Astrocyte of the spinal cord (primary cell): ENCODE data around the gene CTTNBP2NL.
A peak's percentile ranks its signal among the peaks of the same experiment; 100 is the strongest.

Experiments
- DNase-seq: peaks from one replicate; pipeline ENCODE4 v3.0.0; 2011; ENCODE audit warnings: low read depth, low spot score
- H3K4me3 ChIP-seq: 2 replicates; pipeline ENCODE4 v1.5.1; 2011; ENCODE audit warnings: low read depth, mild to moderate bottlenecking, low read length, moderate library complexity
- in situ Hi-C: cut with HindIII; loops from 2 replicates; pipeline ENCODE4 v1.10.0; 2017; ENCODE audit warnings: low sequenced_read_pairs
- TF ChIP-seq, protein P1 (sequence below): IDR thresholded peaks from 2 replicates; pipeline ENCODE4 v1.5.1; 2012; ENCODE audit warnings: low read depth, mild to moderate bottlenecking, low read length, inconsistent platforms

The CTTNBP2NL gene, protein sequence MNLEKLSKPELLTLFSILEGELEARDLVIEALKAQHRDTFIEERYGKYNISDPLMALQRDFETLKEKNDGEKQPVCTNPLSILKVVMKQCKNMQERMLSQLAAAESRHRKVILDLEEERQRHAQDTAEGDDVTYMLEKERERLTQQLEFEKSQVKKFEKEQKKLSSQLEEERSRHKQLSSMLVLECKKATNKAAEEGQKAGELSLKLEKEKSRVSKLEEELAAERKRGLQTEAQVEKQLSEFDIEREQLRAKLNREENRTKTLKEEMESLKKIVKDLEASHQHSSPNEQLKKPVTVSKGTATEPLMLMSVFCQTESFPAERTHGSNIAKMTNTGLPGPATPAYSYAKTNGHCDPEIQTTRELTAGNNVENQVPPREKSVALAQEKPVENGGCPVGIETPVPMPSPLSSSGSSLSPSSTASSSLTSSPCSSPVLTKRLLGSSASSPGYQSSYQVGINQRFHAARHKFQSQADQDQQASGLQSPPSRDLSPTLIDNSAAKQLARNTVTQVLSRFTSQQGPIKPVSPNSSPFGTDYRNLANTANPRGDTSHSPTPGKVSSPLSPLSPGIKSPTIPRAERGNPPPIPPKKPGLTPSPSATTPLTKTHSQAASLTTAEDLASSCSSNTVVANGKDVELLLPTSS

DNA sequence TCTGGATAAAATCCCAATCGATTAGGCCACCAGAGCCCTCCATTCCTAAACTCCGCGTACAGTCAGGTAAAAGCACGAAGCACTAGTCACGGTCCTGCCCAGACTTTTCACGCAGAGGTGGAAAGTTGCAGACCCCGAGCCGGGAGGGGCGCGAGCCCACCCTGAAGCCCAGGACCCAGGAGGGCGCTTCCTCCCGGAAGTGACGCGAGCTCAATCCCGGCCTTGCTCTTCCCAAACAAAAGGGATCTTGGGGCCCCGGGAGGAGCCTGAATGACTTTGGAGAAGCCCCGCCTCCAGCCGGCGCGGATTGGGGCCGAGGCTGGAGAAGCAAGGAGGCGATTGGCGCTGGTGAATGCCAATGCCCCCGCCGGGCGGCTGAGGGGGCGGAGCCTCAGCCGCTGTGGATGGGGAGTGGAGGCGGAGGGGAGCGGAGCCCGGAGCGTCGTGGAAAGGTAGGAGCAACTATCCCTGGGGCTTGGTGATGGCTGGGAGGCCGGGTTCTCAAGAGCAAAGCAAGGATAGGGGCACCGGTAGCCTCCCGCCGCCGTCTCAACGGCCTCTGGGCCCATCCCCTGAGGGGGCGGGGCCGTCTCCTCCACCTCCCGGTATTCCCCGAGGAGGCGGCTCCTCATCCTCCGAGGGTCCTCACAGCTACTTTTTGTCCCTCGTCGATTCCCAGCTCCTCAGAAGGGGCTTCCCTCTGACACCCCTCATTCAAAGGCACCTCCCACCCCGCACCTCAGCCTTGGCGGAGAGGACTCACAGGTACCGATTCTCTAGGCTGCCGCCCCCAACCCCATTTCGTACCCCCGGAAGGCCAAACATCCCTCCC, at the start of gene CTTNBP2NL:
TSS of gene CTTNBP2NL (plus strand) at position 394 of the 832 bp plus-strand sequence. CDS start 19,952 bp downstream, outside the sequence.
- H3K4me3 ChIP-seq, result peak within 1 kb of the TSS; percentile 75
- TF ChIP-seq, protein P1, sequence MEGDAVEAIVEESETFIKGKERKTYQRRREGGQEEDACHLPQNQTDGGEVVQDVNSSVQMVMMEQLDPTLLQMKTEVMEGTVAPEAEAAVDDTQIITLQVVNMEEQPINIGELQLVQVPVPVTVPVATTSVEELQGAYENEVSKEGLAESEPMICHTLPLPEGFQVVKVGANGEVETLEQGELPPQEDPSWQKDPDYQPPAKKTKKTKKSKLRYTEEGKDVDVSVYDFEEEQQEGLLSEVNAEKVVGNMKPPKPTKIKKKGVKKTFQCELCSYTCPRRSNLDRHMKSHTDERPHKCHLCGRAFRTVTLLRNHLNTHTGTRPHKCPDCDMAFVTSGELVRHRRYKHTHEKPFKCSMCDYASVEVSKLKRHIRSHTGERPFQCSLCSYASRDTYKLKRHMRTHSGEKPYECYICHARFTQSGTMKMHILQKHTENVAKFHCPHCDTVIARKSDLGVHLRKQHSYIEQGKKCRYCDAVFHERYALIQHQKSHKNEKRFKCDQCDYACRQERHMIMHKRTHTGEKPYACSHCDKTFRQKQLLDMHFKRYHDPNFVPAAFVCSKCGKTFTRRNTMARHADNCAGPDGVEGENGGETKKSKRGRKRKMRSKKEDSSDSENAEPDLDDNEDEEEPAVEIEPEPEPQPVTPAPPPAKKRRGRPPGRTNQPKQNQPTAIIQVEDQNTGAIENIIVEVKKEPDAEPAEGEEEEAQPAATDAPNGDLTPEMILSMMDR, result no peak
- in situ Hi-C loops, result no loop called here
- peak; percentile 98 for DNase-seq

DNA sequence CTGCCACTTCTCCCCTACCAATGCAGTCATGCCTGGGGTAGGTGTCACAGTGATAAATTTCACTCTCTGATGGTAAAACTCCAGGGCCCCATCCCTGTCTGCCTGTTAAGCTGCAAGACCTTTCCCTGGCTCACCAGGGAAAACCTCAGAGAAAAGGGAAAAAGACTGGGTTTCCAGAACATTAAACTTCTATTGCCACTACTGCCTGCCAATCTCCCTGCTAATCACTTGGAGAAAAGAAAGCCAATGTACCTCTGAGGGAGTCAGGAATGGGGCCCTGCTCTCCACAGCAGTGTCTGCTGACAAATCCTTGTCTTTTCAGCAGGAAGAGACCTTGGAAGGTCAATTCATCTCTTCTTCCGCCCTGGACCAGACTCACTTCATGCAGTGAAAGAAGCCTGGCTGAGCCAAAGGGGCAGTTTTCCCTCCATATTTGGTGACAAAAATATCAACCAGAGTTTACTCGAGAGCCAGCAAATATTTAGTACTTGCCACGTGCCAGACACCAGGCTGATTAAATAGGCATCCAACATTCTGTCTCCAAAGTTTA, 49.1 kb upstream of the CTTNBP2NL start:
- TF ChIP-seq, protein P1, result no peak
- in situ Hi-C loops, result no loop called here
- no peak for DNase-seq
- no peak overlapping the region for H3K4me3 ChIP-seq

DNA sequence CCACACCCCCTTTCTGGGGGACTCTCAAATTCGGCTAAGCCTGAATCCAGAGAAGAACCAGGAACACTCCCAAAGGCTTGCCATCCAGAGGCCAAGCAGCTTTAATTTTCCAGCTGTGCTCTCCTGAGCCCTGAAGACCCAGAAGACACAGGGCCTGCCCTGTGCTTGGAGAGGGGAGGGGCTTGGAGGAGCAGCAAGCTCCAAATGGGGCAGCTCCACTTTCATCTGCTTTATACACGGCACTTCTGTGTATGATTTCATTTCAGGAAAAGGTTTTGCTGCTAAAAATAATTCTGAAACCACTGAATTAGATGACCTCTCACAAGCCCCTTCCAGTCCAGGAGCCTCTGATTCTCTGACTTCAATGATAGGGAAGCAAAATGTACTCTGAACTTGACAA, 39.2 kb upstream of the CTTNBP2NL start:
- DNase-seq, result no peak
- H3K4me3 ChIP-seq, result no peak overlapping the region
- in situ Hi-C loops, result no loop called here
- TF ChIP-seq, protein P1, result no peak

DNA sequence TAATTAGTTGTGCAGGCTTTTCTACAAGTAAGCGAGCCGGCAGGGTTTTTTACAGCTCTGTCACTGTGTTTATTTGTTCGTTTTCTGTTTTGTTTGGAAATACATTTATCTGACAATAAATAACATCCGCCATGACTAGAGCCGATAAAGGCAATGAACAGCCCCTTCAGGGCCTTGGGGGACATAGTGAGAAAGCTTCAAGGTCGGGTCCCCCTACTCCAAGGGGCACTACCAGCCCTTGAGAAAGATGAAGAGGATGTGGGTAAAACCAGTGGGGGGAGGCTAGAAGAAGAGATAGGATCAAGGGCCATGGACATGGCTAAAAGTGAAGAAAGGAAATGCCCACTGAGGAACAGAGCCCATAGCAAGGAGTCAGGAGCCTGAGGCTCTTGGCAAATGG, 38.5 kb upstream of the CTTNBP2NL start:
- in situ Hi-C loops, result no loop called here
- H3K4me3 ChIP-seq, result no peak overlapping the region
- TF ChIP-seq, protein P1, result no peak
- no peak for DNase-seq

DNA sequence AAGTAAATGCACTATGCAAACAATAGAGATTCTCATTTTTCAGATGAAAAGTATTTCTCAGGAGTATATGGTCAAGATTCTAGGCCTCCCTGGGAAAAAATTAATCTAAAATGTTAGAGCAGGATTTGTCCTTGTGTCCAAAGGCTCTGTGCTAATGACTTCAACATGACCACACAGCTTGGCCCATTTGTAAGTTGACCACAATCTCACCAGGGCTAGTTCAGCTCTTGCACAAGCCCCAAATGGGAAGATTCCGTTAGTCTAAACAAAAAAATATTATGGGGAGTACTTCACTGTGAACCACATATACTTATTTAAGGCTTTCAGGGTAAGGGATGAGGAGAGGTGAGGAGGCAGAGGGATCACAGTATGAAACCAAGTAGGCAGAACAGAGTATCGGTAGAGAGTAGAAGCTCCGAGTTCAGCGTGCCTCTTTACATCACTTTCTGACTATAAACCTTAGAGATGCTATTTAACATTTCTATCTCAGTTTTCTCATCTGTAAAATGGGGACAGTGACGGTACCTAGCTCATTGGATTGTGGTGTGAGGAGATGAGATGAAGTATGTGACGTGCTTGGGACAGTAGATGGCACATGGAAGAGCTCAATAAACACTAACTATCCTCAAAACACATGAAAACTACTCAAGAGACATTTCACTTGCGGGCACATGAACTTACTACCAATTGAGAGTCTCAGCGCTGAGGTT, 37.8 kb upstream of the CTTNBP2NL start:
- in situ Hi-C loops, result no loop called here
- TF ChIP-seq, protein P1, result no peak
- no peak overlapping the region for H3K4me3 ChIP-seq
- DNase-seq, result no peak
